K562 treated with DMSO at 1 percent for 12 hours (cell line): ENCODE data around the gene POU4F3. TPM values are rescaled to one million over a fixed set of nuclear protein-coding genes. Genes with fewer than 3 reads are reported as not detected.

Experiments
- total RNA-seq: library from RNA; unstranded; fragments of 300-600 nt; gene quantifications from 2 replicates; pipeline ENCODE4 v1.2.3, GENCODE V29; 2022; ENCODE audit not compliant: insufficient read depth

The POU4F3 gene
- total RNA-seq: not detected in 2 replicates

GRCh38 chr5:146338774-146339714, at the start of gene POU4F3:
Gene POU4F3 (plus strand): TSS chr5:146338839. CDS start chr5:146339113, 274 bp downstream.

Other genes starting within 250 kb of the POU4F3 start
- not detected in 2 replicates for gene PLAC8L1, start 233.3 kb upstream of the POU4F3 start, total RNA-seq
- 57.0 and 100 TPM in 2 replicates for gene LARS1, start 156.2 kb upstream of the POU4F3 start, total RNA-seq
- 3.4 and 14.2 TPM in 2 replicates for gene RBM27, start 135.2 kb upstream of the POU4F3 start, total RNA-seq
- 19.4 and 42.6 TPM in 2 replicates for gene TCERG1, start 108.5 kb downstream of the POU4F3 start, total RNA-seq
- not detected in 2 replicates for gene GPR151, start 177.4 kb downstream of the POU4F3 start, total RNA-seq